T-cell (primary cell): ENCODE results near the gene NR2F1-AS1. TPM values are rescaled to one million over a fixed set of nuclear protein-coding genes. Genes with fewer than 3 reads are reported as not detected.
A peak's percentile ranks its signal among the peaks of the same experiment; 100 is the strongest.

Experiments used
- ATAC-seq, 4 experiments: fragments of 200-7000 bp in 3 of 4; fragments of 150-1000 bp in 1 of 4; cut with Tn5 transposase; replicated peaks in 1 of 4; 1 replicate in 3 of 4; 2 replicates in 1 of 4; pipeline ENCODE4 v1.10.0; 2021; ENCODE audit warnings: moderate library complexity in 3 of 4, mild to moderate bottlenecking in 2 of 4, moderate number of reproducible peaks in 1 of 4
- CTCF ChIA-PET, 2 donors: fragments of 300-600 bp; sonication (Branson Sonifier 250); formaldehyde crosslinking; loops; one replicate each; lab custom pipeline; 2022; ENCODE audit warnings: antibody characterized with exemption in 2 of 2; lab: Charles Lee
- POLR2A ChIA-PET, 2 donors: fragments of 300-600 bp; sonication (Branson Sonifier 250); formaldehyde crosslinking; loops; one replicate each; lab custom pipeline; 2022; ENCODE audit warnings: antibody characterized with exemption in 2 of 2; lab: Charles Lee
- DNase-seq, 35 experiments: peaks; one replicate each; pipeline versions ENCODE4 v3.0.0 to v3.0.0-alpha.2; 2013 to 2023
- H3K27ac ChIP-seq: one replicate; pipeline ENCODE4 v1.5.1; 2013; ENCODE audit warnings: low read length
- H3K27me3 ChIP-seq, 2 experiments: replicated peaks in 1 of 2; 1 replicate in 1 of 2; 2 replicates in 1 of 2; pipeline versions ENCODE4 v1.6.1 to v1.7.0; 2013; ENCODE audit warnings: low read length in 1 of 2, mixed read lengths in 1 of 2; ENCODE audit not compliant: control insufficient read depth in 2 of 2, insufficient read depth in 2 of 2; ENCODE audit errors: extremely low read depth in 1 of 2
- H3K36me3 ChIP-seq, 2 donors: 1 replicate in 1 of 2; 2 replicates in 1 of 2; pipeline versions ENCODE4 v1.6.1 to v1.7.0; 2013; ENCODE audit warnings: low read length in 1 of 2; ENCODE audit not compliant: control insufficient read depth in 2 of 2, insufficient read depth in 1 of 2; ENCODE audit errors: extremely low read depth in 1 of 2
- H3K4me1 ChIP-seq, 2 experiments: 1 replicate in 1 of 2; 2 replicates in 1 of 2; pipeline versions ENCODE4 v1.6.1 to v1.7.0; 2013; ENCODE audit warnings: low read length in 2 of 2, mixed read lengths in 1 of 2; ENCODE audit not compliant: insufficient read depth in 2 of 2, control insufficient read depth in 1 of 2; ENCODE audit errors: extremely low read depth in 1 of 2
- H3K4me3 ChIP-seq, 2 donors: 1 replicate in 1 of 2; 2 replicates in 1 of 2; pipeline versions ENCODE4 v1.5.1 to v1.7.0; 2013; ENCODE audit warnings: mild to moderate bottlenecking in 2 of 2, low read length in 1 of 2, moderate library complexity in 1 of 2; ENCODE audit not compliant: control insufficient read depth in 1 of 2; ENCODE audit errors: extremely low read depth in 1 of 2
- H3K9me3 ChIP-seq: 2 replicates; pipeline ENCODE4 v1.7.0; 2013
- H3K27ac Mint-ChIP-seq, 2 donors: one replicate each; pipeline ENCODE4 v1.8.0; 2020 to 2021; ENCODE audit warnings: mild to moderate bottlenecking in 2 of 2, mixed read lengths in 2 of 2
- H3K27me3 Mint-ChIP-seq, 2 donors: one replicate each; pipeline ENCODE4 v1.8.0; 2021 to 2022; ENCODE audit warnings: mixed read lengths in 2 of 2
- H3K36me3 Mint-ChIP-seq: one replicate; pipeline ENCODE4 v1.8.0; 2021; ENCODE audit warnings: mixed read lengths
- H3K4me1 Mint-ChIP-seq, 3 donors: one replicate each; pipeline ENCODE4 v1.8.0; 2020 to 2022; ENCODE audit warnings: mixed read lengths in 3 of 3, mild to moderate bottlenecking in 1 of 3
- H3K4me3 Mint-ChIP-seq, 3 donors: one replicate each; pipeline ENCODE4 v1.8.0; 2020 to 2022; ENCODE audit warnings: mild to moderate bottlenecking in 3 of 3, mixed read lengths in 3 of 3, moderate library complexity in 3 of 3
- H3K9me3 Mint-ChIP-seq, 3 donors: one replicate each; pipeline ENCODE4 v1.8.0; 2020 to 2022; ENCODE audit warnings: mixed read lengths in 3 of 3
- WGBS: methylation state at CpG from one replicate; pipeline ENCODE4 v1.1.5; 2013; ENCODE audit warnings: missing lambda C conversion rate; ENCODE audit not compliant: insufficient coverage; 5-methylcytosine and 5-hydroxymethylcytosine counted together
- total RNA-seq, 35 experiments: library from RNA in 6 of 35; stranded (reverse) in 6 of 35; fragments of 120-200 nt in 1 of 35; gene quantifications; one replicate each; pipeline versions ENCODE4 v1.2.1 to v1.2.4 and lab custom pipeline; 2013 to 2026

NR2F1-AS1 gene
- not detected for total RNA-seq
- not detected for total RNA-seq (2013)
- total RNA-seq (lab: John Stamatoyannopoulos, UW): 0 to 0.10 (median 0) reads per million in 29 experiments

DNA sequence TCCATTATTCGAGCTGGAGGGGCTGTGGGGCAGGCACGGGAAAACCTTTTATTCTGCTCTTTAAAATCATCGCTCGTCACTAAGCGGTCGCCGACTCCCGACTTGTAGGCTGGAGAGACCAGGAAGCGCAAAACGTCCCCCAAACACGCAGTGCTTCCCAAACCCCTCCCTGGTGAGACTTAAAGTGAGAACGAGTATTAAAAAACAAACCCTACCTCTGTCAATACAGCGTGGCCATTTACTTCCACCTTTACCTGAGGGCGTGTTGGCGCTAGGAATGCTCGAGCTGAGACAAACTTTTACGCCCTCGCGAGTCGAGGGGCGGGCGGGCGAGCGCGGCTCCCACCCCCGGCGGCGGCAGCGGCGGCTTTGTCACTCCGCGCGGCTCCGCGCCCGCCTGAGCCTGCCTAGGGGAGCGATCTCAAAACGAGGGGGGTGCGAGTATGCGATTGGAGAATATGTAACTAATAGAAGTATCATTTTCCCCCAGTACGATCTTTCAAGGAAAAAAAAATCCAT, at the start of gene NR2F1-AS1:
Gene NR2F1-AS1 (minus strand): TSS at position 293 of the 519 bp plus-strand sequence.
- Mint-ChIP-seq H3K36me3 (no peaks in the 10 kb centered on the region), H3K27me3 (peaks cover 44 to 46% of the 10 kb centered on the region in 2 donors), H3K9me3 (no peaks in the 10 kb centered on the region), H3K27ac (no peak within 1 kb of the TSS), H3K4me1 (peaks cover 26 to 32% (median 31%) of the 10 kb centered on the region in 3 donors), H3K4me3 (peak within 1 kb of the TSS in 2 of 3 donors; percentile 69 to 76)
- H3K4me1 ChIP-seq: peaks cover 11 to 61% of the 10 kb centered on the region in 2 experiments
- CTCF ChIA-PET: interaction anchor here in 1 of 2 donors (0.6 to 1.1 kb wide), 3 partner anchors 19 to 219 kb away, joined by 3 read pairs; no protein-coding TSS in a partner anchor
- DNase-seq: no peak
- POLR2A ChIA-PET: no interaction called here
- H3K9me3 ChIP-seq: no peaks in the 10 kb centered on the region
- no peak within 1 kb of the TSS for H3K27ac ChIP-seq
- H3K27me3 ChIP-seq: peaks cover 16 to 69% of the 10 kb centered on the region in 2 experiments
- peak; percentile 15 to 51 (median 24) for ATAC-seq
- H3K4me3 ChIP-seq: peak within 1 kb of the TSS; percentile 46 to 78
- H3K36me3 ChIP-seq: no peaks in the 10 kb centered on the region
- WGBS: 1% methylated on average over 20 of the region's 41 CpGs

DNA sequence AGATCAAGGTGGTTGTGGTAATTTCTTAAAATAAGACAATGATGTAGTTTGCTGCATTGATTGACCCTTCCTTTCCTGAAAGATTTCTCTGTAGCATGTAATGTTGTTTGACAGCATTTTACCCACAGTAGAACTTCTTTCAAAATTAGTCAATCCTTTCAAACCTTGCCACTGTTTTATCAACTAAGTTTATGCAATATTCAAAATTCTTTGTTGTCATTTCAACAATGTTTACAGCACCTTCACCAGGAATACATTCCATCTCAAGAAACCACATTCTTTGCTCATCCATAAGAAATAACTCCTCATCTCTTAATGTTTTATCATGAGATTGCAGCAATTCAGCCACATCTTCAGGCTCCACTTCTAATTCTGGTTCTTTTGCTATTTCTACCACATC, 45.8 kb upstream of the NR2F1-AS1 start:
- DNase-seq: no peak
- H3K27ac Mint-ChIP-seq: no peak overlapping the region

DNA sequence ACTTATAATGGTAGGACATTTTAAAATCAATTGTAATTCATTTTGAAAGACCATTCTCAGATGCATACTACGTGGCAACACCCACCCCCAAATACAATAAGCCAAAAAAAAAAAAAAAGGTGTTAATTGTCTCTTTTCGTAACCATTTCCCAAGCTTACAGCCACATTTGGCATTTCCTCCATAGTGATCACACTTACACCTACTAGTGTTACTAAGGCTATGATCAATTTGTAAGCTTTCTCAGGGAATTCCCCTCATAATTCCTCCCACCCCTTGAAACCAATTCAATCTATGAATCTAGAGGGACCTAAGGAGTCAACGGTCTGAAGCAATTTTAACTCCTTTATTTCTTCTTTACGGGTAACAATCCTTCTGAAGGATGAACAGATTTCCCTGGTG, 42.1 kb upstream of the NR2F1-AS1 start:
- DNase-seq (peak in 1 of 35 experiments; percentile 38), ATAC-seq (no peak)
- H3K27ac ChIP-seq: peak overlapping the region; percentile 56
- Mint-ChIP-seq H3K27me3 (peaks cover 4% of the 10 kb centered on the region in 2 donors), H3K27ac (no peak overlapping the region), H3K4me1 (peaks cover 22 to 32% (median 25%) of the 10 kb centered on the region in 3 donors), H3K4me3 (no peak overlapping the region), H3K9me3 (no peaks in the 10 kb centered on the region), H3K36me3 (peaks cover 4% of the 10 kb centered on the region)
- ChIA-PET POLR2A (interaction anchor here (0.6 to 0.7 kb wide), 3 partner anchors 25 to 173 kb away, joined by 3 to 5 read pairs (median 5); no protein-coding TSS in a partner anchor), CTCF (no interaction called here)
- no peaks in the 10 kb centered on the region for H3K36me3 ChIP-seq
- H3K9me3 ChIP-seq: no peaks in the 10 kb centered on the region
- H3K27me3 ChIP-seq: peaks cover 6 to 10% of the 10 kb centered on the region in 2 experiments
- H3K4me1 ChIP-seq: peaks cover 2 to 16% of the 10 kb centered on the region in 2 experiments
- H3K4me3 ChIP-seq: no peak overlapping the region
- WGBS: 60% methylated on average over 1 of the region's 4 CpGs

More for the DNA sequence above, 45.8 kb upstream of the NR2F1-AS1 start:
- no peaks in the 10 kb centered on the region for H3K27me3 ChIP-seq
- peaks cover 0 to 2% of the 10 kb centered on the region in 2 experiments for H3K4me1 ChIP-seq
- Mint-ChIP-seq H3K36me3 (peaks cover 17% of the 10 kb centered on the region), H3K27me3 (no peaks in the 10 kb centered on the region), H3K4me3 (no peak overlapping the region), H3K4me1 (peaks cover 8 to 17% (median 9%) of the 10 kb centered on the region in 3 donors), H3K9me3 (no peaks in the 10 kb centered on the region)
- H3K36me3 ChIP-seq: no peaks in the 10 kb centered on the region
- ChIA-PET POLR2A (no interaction called here), CTCF (no interaction called here)
- ATAC-seq: no peak
- H3K27ac ChIP-seq: no peak overlapping the region
- no peaks in the 10 kb centered on the region for H3K9me3 ChIP-seq
- H3K4me3 ChIP-seq: no peak overlapping the region

DNA sequence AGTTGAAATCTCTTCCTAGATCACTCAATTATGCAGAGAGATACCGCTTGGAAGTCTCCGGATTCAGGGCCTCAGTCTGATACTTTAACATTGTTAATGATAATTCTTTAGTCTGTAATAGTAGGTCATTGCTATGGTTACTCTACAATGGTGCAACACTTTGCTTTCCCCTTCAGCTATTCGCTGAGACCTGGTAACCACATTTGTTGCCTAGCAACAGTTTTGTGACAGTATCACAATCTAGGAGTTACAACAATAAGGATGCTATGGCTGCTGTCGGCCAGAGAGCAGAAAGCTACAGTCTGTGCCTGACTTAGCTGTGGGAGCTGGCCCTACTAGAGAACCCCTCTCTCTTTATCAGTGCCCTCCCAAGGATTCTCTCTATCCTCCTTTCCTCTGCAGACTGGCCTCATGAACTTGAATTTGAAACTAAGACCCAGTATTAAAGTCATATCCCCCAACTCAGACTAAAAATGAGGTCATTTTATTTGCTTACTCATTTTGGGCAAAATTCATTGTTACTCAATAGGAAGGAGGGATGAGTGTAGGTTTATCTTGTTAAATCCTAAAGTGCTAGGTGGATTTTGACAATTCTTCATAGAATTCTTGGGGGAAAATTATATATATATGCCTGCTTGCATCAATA, 41.3 kb upstream of the NR2F1-AS1 start:
- CTCF ChIA-PET: interaction anchor here in 1 of 2 donors (1.0 to 1.1 kb wide), 2 partner anchors 9 to 179 kb away, joined by 4 to 5 read pairs; no protein-coding TSS in a partner anchor
- WGBS: 22% methylated on average over 1 of the region's 4 CpGs
- POLR2A ChIA-PET: no interaction called here
- peak in 29 of 35 experiments; percentile 16 to 84 (median 42) for DNase-seq
- Mint-ChIP-seq H3K36me3 (peaks cover 4% of the 10 kb centered on the region), H3K4me1 (peaks cover 22 to 32% (median 25%) of the 10 kb centered on the region in 3 donors), H3K4me3 (peak overlapping the region in 2 of 3 donors; percentile 38 to 92), H3K9me3 (no peaks in the 10 kb centered on the region), H3K27ac (peak overlapping the region; percentile 56 to 66), H3K27me3 (peaks cover 4% of the 10 kb centered on the region in 2 donors)
- Histone ChIP-seq H3K9me3 (no peaks in the 10 kb centered on the region), H3K27me3 (peaks cover 6 to 10% of the 10 kb centered on the region in 2 experiments), H3K4me1 (peaks cover 2 to 16% of the 10 kb centered on the region in 2 experiments), H3K4me3 (no peak overlapping the region), H3K36me3 (no peaks in the 10 kb centered on the region), H3K27ac (peak overlapping the region; percentile 60)
- peak; percentile 25 to 76 (median 48) for ATAC-seq

DNA sequence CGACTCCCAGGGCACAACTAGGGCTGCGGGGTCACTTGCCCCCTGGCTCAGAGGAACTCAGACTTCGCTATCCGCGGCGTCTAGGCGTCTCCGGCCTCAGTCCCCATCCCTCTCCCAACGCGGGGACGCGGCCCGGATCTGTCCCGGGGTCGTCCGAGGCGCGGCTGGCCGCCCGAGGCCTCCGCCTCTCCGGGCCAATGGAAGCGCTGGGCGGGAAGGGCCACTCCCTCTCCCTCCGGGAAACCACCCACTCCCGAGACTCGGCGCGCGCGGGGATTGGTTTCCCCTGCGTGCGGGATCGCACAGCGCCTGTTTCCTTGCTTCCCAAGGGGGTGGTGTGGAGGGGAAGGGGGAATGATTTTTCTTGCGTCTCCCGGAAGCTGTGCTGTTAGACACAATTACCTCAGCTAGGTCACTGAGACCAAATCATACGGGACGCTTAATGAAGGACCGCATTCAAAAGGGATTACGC, 40.3 kb upstream of the NR2F1-AS1 start:
- peaks cover 22 to 32% (median 25%) of the 10 kb centered on the region in 3 donors for H3K4me1 Mint-ChIP-seq
- ChIA-PET POLR2A (interaction anchor here in 1 of 2 donors (0.9 kb wide), 1 partner anchor 8 kb away, joined by 3 read pairs; no protein-coding TSS in a partner anchor), CTCF (interaction anchor here in 1 of 2 donors (0.7 to 2.3 kb wide), 6 partner anchors 8 to 180 kb away, joined by 3 to 6 read pairs (median 4); no protein-coding TSS in a partner anchor)
- 28% methylated on average over 16 of the region's 41 CpGs for WGBS
- peak overlapping the region; percentile 58 to 92 (median 63) for H3K4me3 Mint-ChIP-seq
- H3K27ac ChIP-seq: peak overlapping the region; percentile 60
- H3K27me3 Mint-ChIP-seq: peaks cover 4% of the 10 kb centered on the region in 2 donors
- no peak overlapping the region for H3K27ac Mint-ChIP-seq
- peak overlapping the region; percentile 66 to 83 for H3K4me3 ChIP-seq
- peaks cover 2 to 16% of the 10 kb centered on the region in 2 experiments for H3K4me1 ChIP-seq
- peaks cover 9 to 10% of the 10 kb centered on the region in 2 experiments for H3K27me3 ChIP-seq
- no peaks in the 10 kb centered on the region for H3K36me3 ChIP-seq
- DNase-seq (peak in 1 of 35 experiments; percentile 29), ATAC-seq (peak in 1 of 4 experiments; percentile 22)
- H3K9me3 Mint-ChIP-seq: no peaks in the 10 kb centered on the region
- H3K36me3 Mint-ChIP-seq: peaks cover 6% of the 10 kb centered on the region
- H3K9me3 ChIP-seq: no peaks in the 10 kb centered on the region
